Retina (tissue), 1 donor: Measurements from ENCODE around the gene ANXA10.
"Not testable (repeated sequence)": the region's sequence is repeated elsewhere in the genome, so short reads cannot be mapped to it uniquely, and the experiment has no call there.

Experiments used
- DNase-seq: peaks from one replicate; pipeline ENCODE4 v3.0.0-alpha.2; 2016

Gene ANXA10, protein sequence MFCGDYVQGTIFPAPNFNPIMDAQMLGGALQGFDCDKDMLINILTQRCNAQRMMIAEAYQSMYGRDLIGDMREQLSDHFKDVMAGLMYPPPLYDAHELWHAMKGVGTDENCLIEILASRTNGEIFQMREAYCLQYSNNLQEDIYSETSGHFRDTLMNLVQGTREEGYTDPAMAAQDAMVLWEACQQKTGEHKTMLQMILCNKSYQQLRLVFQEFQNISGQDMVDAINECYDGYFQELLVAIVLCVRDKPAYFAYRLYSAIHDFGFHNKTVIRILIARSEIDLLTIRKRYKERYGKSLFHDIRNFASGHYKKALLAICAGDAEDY

DNA sequence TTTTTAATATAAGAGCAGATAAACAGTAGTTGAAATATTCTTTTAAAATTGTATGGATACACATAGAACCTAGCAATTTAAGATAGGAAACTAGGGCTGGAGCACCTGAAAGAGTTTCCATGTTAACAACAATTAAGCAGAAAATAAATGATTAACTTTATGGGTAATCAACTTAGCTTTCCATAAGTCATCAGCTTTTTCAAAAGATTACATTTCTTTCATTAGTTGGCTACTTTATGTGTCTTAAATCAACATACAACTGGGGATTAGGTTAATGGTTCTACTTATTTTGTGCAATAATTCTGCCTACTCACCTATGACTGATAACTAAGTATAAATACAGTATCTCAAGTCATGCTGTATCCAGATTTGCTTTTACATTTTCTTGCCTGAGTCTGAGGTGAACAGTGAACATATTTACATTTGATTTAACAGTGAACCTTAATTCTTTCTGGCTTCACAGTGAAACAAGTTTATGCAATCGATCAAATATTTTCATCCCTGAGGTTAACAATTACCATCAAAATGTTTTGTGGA is at the start of gene ANXA10:
Gene ANXA10, plus strand, starts transcription at position 362 of the 537 bp plus-strand sequence. Its CDS starts 164 bp downstream, at position 526.
- no peak for DNase-seq

DNA sequence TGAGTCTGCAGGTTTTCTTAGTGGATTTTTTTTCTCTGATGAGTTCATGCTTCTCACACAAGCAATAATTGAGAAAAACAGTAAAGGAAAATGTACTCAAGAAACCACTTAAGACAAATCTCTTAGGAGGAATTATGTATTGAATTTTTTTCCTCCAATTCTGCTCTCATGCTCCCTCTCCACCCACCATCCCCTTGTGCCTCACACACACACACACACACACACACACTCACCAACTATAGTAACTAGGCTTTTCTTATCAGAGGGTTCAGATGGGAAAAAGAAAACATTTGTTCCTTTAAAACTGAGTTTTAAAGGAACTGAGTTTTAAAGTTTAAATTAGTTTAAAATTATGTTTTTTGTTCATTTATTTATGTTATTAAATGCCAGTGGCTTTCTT is 47.0 kb upstream of the ANXA10 start:
- no peak for DNase-seq

DNA sequence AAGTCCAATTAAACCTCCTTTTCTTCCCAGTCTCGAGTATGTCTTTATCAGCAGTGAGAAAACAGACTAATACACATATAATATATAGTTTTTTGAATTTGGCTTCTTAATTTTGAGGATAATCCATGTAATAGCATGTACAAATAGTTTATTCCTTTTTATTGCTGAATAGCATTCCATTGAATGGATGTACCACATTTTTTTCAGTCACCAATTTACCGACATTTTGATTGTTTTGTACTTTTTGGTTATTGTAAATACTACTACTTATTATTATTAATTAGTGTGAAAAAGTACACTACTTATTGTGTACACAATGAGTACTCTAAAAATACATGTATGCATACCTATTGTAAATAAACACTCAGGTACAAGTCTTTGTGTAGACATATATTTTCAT is 42.3 kb upstream of the ANXA10 start:
- no peak for DNase-seq

DNA sequence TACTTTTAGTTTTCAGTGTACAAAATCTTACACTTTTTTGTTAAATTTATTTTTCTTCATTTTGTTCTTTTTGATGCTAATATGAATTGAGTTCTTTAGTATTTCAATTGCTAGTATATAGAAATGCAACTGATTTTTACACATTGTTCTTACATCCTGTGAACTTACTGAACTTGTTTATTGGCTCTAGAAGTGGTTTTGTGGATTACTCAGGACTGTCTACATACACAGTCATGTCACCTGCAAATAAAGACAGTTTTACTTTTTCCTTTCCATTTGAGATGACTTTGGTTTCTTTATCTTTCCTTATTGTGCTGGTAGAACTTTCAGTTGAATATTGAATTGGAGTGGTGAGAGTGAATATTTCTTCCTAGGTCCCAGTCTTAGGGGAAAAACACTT is 40.8 kb upstream of the ANXA10 start:
- no peak for DNase-seq

DNA sequence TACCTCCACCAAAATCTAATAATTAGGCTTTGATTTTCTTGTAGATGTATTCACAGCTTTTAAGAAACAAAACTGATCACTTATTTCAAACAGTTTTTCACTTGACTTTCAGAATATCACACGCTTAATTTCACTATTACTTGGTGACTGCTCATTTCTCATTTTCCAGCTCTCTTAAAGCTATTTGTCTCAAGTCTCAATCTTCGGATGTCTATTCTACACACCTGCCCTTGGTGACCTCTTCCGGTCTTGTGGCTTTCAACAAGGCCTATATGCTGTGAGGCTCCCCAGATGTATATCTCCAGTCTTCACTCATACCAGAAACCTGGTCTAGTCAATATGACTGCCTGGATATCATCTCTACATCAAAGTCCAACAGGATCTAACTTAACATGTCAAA is 34.9 kb upstream of the ANXA10 start:
- DNase-seq = no peak

DNA sequence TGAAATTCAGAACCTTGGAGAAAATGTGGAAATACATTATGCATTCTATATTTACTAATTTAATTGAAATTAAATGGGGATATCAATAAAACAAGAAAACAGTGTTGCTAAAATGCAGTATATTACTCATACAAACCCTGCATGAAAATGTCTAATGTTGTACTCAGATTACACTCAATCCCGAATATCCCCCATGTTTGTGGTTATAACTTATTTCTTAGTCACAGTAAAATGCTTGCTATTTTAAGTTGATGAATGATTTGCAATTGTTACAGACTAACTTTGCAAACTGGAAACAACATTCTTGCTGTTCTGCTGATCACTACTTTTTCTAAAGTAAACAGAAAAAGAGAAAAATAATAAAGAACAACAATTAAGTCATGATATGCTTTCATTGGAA is 33.1 kb upstream of the ANXA10 start:
- DNase-seq = no peak

DNA sequence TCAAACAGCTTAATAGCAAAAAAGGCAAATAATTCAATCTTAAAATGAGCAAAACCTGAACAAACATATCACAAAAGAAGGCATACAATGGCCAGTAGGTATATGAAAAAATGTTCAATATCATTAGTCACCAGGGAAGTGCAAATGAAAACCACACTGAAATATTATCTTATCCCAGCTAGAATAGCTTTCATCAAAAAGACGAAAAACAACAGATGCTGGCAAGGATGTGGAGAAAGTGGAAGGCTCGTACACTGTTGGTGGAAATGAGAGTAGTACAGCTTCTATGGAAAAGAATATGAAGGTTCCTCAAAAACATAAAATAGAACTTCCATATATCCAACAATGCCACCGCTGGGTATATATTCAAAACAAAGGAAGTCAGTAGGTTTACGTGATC is 29.3 kb upstream of the ANXA10 start:
- no peak for DNase-seq

DNA sequence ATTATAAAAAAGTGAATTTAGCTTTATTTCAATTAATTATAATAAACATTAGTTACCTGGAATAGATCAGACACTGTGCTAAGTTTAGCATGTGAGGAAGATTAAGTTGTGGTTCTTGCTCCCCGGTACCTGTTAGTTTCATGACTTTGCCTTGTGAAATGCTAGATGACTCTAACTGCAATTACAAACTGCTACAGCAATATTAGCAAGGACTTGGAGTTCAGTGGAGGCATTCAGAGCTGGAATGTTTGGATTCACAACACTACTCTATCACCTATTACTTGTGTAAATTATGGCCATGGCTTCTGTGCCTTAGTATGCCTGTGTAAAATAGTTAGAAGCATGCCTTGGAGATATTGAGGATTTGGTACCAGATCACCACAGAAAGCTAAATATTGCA is 21.4 kb upstream of the ANXA10 start:
- no peak for DNase-seq

DNA sequence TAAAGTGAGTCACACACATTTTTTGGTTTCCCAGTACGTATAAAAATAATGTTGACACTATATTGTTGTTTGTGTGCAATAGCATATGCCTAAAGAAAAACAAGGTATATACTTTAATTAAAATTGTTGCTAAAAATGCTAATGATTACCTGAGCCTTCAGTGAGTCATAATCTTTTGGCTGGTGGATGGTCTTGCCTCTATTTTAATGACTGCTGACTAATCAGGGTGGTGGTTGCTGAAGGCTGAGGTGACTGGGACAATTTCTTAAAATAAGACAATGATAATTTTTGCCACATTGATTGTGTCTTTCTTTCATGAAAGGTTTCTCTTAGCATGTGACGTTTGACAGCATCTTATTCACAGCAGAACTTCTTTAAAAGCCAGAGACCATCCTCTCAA is 21.0 kb upstream of the ANXA10 start:
- no peak for DNase-seq

DNA sequence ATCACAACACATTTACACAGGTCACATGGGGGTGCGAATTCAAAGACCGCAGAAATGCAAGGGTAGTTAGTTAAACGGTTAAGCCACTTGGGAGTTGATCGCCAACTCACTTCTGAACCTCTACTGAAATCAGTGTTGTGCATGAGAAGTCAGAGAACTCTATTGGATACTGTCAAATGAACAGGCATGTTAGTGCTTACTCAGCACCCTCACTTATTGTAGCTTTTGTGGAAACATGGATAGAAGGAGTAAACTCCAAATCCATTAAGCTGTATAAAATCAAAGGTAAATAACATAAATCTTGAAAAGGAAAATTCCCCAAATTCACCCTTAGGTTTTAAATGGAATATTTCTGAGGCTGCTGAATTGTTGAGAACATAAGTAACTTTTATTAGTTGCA is 17.5 kb upstream of the ANXA10 start:
- DNase-seq = no peak

DNA sequence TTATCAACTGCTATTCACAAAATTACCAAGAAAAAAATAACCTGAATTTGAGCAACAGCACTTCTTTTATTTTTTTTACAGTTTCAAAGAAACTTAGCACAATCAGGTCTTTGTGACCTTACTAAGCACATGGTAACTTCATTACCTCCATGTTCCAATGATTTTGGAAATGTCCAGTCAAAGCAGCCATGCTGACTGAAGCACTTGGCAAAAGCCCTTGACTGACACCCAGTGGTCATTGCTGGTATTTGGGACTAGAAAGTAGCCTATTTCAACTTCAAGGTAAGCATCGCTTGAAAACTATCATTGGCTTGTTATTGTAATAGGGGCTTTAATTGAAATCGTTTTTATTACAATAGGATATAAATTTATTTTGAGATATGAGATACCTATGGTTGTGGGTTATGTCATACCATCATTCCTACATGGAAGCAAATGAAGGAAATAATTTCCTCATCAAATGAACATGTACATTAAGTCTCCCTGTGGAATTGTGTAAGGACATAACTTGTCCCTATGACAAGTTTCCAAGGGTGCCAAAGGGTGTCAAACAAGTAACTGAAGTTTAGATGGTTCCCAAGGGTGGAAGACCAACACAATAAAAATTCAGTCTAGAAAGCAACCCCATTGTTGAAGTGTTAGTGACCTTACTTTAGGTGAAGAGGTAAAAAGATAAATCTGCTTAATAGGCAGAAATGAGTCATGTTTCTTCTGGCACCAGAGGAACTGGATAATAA is 15.2 kb upstream of the ANXA10 start:
- DNase-seq = peak; percentile 52

DNA sequence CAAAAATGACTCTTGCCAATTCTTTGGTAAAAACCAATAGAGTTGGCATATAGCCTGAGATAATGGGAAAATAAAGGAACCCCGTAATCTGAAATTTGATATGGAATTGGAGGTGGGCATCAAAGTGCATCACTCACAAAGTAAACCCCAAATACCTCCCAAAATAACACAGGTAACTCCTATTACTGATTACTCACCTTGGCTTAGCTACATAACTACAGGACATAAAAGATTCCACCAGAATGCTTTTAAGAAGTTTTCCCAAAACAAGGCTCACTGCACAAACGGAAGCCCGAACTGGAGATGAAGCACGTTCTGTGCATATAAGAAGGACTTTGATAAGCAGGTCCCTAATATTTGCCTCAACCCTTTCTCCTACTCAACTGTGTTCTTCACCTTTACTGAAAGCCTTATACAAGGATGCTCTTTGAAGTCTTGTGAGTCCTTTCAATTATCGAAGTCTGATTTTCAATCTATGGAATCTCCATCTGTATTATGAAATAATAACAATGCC is 14.6 kb upstream of the ANXA10 start:
- no peak for DNase-seq

DNA sequence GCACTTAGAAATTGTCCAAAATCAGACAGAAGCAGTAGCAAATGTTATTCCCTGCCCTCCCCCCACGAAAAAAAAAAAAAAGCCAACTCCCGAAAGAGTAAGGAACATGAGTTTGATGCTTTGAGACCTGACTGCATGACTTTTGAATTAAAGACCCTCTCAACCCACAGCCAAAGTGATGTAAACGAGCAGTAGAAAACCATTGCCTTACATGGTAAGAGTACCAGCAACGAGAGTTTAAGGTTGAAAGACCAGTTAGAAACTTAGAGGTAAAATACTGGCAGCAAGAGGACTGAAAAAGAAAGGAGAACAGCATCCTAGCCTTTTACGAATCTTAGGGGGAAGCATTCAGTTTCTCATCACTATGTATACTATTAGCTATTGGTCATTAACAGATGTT is 10.0 kb upstream of the ANXA10 start:
- no peak for DNase-seq

DNA sequence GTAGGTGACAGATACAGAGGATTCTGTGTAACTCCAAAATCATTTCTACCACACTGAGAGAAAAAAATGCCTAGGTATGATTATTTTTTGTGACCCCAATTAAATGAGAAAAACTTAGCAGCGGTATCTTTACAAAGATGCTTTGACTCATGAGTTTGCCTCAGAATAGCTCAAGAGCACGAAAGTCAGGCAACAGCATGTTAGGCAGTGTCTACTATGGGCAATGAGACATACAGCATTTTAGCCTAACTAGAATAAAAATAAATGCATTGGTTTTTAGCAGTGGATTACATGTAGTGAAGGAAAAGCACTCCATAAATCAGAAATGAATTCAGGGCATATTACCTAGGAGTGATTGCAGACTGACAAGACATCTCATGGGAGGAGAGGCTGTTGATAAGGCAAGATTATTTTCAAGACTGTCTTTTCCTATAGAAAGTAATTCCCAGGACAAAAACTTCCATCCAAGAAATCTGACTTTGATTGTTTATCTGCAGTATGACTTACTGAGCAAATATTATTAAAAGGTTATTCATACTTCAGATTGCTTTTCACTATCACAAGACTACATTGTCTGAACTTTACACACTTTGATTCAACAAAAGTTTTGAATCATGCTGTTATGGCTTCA is 3.6 kb downstream of the ANXA10 start:
- DNase-seq = no peak

DNA sequence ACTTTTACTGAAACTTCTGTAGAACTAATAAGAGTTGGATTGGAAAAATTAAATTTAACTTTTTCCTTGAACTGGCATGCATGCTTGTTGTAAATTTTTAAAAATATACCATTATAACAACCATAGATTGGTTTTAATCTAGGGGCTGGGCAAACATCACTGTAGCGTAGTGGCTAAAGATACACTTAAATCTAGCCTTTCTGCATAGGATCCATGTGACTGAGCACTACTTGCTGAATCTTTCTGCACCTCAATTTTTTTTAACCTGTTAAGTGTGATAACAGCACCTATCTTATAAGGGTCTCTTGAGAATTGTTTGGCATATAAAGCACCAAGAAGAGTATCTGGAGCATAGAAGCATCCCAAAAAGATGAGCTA is 4.1 kb downstream of the ANXA10 start:
- DNase-seq = no peak

DNA sequence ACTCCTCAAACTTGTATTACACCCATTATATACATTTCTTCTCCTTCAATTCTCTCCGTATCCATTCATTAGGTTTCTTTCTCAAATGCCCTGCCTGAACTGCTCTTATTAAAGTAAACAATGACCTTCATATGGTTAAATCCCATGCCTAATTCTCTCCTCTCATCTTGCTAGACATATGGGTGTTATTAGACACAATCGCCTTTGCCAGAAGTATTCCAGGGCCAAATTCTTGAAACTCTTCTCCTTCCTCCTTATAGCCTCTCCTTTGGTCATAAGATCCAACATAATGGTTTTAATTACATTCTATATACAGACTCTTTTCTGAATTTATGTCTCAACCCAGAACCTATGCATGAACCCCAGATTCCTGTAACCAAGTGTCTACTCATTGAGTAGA is 4.8 kb downstream of the ANXA10 start:
- no peak for DNase-seq

DNA sequence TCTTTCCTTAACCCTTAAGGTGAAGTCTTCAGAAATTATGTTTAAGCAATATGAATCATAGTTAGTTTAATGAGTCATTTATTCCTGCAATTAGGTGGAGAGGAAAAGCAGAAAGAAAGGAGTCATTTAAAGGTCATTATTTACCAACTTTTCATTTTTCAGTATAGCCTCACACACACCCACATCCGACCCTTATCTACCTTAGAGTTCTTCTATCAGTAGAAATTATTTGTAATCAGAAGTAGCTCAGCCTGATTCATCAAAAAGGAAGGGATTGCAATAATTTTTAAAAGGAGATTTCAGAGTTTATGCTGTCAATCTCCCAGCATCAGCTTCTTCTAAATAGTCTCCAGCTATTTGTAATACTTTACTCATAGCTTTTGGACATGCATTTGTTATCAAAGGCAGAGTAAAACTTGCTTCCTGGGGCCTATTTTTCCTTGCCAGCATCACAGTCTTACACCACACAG is 5.9 kb downstream of the ANXA10 start:
- DNase-seq = no peak

DNA sequence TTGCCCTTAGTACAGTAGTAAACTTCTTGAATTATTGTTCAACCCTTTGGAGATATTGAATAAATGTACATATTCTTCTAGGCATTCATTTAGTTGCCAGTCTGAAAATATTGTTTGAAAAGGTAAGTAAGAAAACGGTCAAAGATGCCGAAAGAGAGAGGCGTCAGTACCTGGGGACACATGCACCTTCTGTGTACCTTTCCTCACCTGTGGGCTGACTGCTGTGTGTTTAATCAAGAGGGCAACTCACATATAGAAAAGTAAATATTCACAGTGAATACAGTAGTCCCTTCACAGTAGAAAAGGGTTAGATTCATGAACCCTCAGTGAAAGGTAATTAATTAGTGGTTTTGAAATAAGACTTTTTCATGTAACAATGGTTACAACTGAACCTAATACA is 6.9 kb downstream of the ANXA10 start:
- DNase-seq = no peak

DNA sequence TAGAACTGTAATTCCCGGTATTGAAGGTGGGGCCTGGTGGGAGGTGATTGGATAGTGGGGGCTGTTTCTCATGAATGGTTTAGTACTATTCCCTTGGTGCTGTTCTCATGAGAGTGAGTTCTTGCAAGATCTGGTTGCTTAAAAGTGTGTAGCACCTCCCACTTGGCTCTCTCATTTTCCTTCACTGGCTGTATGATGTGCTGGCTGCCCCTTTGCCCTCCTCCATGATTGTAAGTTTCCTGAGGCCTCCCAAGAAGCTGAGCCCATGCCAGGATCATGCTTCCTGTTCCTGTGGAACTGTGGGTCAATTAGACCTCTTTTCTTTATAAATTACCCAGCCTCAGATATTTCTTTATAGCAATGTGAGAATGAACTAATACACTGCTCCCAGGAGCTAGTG is 8.7 kb downstream of the ANXA10 start:
- no peak for DNase-seq

DNA sequence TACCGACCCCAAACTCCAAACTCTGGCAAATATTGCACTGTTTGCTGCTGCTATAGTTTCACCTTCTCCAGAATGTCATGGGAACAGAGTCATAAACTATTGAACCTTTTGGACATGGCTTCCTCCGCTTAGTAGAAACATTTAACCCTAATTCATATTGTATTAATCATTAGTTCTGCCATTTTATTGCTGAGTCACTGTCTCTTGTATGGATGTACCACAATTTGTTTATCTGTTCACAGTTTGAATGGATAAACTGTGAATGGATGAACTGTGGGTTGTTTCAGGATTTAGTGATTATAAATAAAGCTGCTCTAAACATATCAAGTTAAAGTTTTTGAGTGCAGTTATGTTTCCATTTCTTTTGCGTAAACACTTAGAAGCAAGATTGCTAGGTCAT is 10.1 kb downstream of the ANXA10 start:
- DNase-seq = no peak

DNA sequence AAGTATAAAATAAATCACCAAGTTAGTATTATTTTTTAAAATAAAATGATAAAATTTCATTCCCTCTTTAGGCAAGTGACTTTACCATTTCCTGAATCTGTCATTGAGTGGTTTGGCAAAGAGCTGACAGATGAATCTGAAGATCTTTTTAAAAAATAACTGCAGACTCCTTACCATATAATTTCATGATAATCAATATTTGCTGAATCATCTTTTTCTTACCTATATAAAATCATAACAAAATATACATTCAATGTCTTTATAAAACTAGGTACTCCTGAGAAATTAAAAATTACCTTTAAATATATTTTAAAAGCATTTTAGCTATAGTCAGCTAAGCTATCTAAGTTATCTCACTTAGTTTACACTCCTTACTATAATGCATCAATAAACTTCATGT is 17.2 kb downstream of the ANXA10 start:
- no peak for DNase-seq

DNA sequence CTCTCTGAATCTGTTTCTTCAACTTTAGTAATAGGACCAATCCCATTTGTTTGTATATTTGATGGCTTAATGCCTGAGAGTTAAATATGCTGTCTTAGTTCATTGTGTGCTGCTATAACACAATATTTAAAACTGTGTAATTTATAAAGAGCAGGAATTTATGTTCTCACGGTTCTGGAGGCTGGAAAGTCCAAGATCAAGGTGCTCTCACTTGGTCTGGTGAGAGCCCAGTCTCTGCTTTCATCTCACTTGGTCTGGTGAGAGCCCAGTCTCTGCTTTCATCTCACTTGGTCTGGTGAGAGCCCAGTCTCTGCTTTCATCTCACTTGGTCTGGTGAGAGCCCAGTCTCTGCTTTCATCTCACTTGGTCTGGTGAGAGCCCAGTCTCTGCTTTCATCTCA is 20.7 kb downstream of the ANXA10 start:
- DNase-seq = not testable (repeated sequence)

DNA sequence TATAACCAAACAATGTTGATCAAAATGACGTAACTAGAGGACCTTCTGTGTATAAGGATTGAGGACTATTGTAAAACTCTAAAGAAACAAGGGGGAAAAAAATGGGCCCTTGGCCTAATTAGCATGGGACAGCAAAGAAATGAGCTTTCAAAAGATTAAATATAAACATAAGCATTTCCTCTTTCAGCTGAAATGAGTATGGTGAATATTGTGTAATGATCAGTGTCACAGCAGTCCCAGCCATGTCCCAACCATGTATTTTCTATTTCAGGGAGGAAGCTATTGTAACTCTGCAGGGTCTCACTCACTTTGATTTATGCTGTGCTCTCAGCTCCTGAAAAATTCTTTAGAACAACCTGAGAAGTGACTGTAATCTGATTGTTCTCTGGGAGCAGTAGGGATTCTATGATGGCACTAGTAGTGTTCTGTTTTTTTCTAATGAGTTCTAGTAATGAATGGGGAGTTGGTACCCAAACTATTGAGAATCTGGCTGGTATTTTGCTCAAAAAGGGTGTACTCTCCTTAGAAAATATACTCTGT is 25.8 kb downstream of the ANXA10 start:
- no peak for DNase-seq
